GM23248 (cell line): ENCODE results near the gene IL1A.

ENCODE experiments used
- EZH2 ChIP-seq: fragments of 200-600 bp; sonication (generic); IDR thresholded peaks from 2 replicates; pipeline ENCODE4 v1.6.1; 2018; ENCODE audit warnings: antibody characterized with exemption, mild to moderate bottlenecking; ENCODE audit not compliant: insufficient read depth, poor library complexity, severe bottlenecking
- EZH2phosphoT487 ChIP-seq: fragments of 200-600 bp; sonication (generic); IDR thresholded peaks from 2 replicates; pipeline ENCODE4 v1.6.1; 2018; ENCODE audit warnings: antibody characterized with exemption, moderate library complexity, mild to moderate bottlenecking, low read depth; ENCODE audit not compliant: insufficient read depth

GRCh38 chr2:112818094-112818902, 34.0 kb upstream of the IL1A start:
- TF ChIP-seq EZH2 (no peak), EZH2phosphoT487 (no peak)
